ENCODE measurements around the gene HSPA12A. TPM values are rescaled to one million over a fixed set of nuclear protein-coding genes. Genes with fewer than 3 reads are reported as not detected.

Gene HSPA12A
- total RNA-seq, 2 experiments from 2014 or later: 0.05 to 0.18 TPM

DNA sequence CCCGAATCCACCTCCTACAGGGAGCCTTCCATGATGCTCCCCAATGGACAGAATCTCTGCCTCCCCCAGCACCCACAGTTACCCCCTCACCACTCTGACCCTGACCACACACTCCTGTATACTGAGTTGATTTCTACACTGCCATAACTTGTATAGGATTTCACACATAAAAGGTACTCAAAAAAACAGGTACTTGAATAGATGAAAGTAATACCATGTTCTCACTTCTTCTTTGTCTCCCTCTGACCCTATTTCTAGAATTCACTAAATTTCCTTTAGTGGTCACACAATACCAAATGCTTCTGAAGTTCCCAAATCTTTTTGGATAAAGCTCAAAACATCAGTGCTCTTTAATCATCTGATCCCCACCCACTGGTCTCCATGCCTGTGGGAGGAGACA is 45.4 kb downstream of the HSPA12A start:
- Mint-ChIP-seq H3K4me3 (no peak overlapping the region), H3K4me1 (no peaks in the 10 kb centered on the region), H3K36me3 (ENCODE audit: low read depth) (no peaks in the 10 kb centered on the region), H3K27ac (no peak overlapping the region), H3K27me3 (no peaks in the 10 kb centered on the region), H3K9me3 (no peaks in the 10 kb centered on the region)
- DNase-seq: no peak
- POLR2A ChIA-PET: no interaction called here
- CTCF ChIA-PET: no interaction called here

DNA sequence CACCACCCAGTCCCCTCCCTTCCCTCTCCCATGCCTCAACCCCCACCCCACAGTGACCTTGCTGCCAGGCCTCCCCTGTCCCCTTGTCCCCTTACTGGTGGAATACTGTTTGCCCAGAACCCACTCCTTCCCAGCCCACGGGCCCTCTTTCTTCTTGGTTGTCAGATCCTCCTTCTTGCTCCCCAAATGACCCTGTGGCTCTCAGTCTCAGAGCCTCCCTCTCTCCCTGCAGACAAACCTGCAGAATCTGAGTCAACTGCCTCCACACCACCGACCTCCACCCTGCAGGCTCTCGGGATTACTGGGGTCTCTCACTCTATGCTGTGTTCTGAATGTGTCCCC is 47.5 kb downstream of the HSPA12A start:
- H3K4me1 Mint-ChIP-seq: no peaks in the 10 kb centered on the region
- ChIA-PET POLR2A (no interaction called here), CTCF (no interaction called here)
- no peaks in the 10 kb centered on the region for H3K36me3 Mint-ChIP-seq (ENCODE audit: low read depth)
- DNase-seq: no peak
- no peaks in the 10 kb centered on the region for H3K27me3 Mint-ChIP-seq
- no peak overlapping the region for H3K4me3 Mint-ChIP-seq
- no peak overlapping the region for H3K27ac Mint-ChIP-seq
- no peaks in the 10 kb centered on the region for H3K9me3 Mint-ChIP-seq

DNA sequence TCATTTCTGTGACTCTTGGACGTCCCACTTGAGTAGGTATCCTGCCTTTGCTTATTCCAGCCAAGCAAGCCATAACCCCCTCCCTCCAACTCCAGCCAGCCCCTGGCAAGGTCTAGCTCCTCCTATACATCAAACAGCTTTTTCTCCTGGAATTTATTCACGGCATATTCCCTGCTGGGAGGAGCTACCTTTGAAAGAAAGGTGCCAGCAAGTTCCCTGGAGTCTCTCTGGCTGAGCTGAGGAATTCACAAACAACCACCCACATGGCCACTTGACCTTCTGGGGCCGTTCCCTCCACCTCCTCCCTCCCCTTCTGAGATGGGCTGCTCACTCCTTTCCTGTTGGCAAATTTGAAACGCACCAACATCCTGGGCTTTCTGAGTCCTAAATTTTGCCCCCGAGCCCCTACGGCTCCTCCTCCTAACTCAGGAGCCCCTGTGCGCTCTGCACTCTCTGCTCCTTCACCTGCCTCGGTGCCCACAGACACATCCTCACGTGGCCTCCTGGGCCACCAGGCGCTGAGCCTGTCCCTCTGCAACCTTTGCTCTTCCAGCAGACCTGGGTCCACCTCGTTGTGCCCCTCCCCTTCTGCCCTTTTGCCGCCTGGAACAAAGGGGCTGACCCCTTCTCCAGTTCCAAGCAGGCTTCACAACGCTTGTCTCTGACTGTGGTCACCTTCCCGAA is 48.0 kb downstream of the HSPA12A start:
- Mint-ChIP-seq H3K4me1 (no peaks in the 10 kb centered on the region), H3K9me3 (no peaks in the 10 kb centered on the region), H3K36me3 (ENCODE audit: low read depth) (no peaks in the 10 kb centered on the region), H3K4me3 (no peak overlapping the region), H3K27me3 (no peaks in the 10 kb centered on the region), H3K27ac (no peak overlapping the region)
- ChIA-PET CTCF (interaction anchor here (1.1 to 1.5 kb wide), 2 partner anchors 11 to 94 kb away, joined by 3 to 4 read pairs; no protein-coding TSS in a partner anchor), POLR2A (no interaction called here)
- no peak for DNase-seq

DNA sequence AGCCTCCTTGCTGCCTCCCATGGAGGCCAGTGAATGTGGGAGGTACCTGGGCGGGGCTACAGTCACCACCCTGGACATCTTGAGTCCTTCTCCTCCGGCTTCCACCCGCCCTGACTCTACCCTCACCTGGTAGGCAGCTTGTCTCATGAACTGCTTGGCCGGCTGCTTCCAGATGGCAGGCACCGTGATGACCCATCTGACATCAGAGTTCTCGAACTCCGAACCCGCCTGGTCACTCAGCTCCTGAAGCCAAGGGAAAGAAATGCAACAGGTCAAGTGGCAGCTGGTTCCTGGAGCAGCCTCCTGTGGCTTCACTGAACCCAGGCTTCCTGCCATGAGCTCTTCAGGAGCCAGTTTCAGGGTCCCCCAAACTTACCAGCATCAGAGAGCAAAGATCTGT is 50.1 kb downstream of the HSPA12A start:
- no peaks in the 10 kb centered on the region for H3K36me3 Mint-ChIP-seq (ENCODE audit: low read depth)
- no peaks in the 10 kb centered on the region for H3K27me3 Mint-ChIP-seq
- CTCF ChIA-PET: no interaction called here
- no peak overlapping the region for H3K4me3 Mint-ChIP-seq
- DNase-seq: no peak
- no peaks in the 10 kb centered on the region for H3K4me1 Mint-ChIP-seq
- H3K9me3 Mint-ChIP-seq: no peaks in the 10 kb centered on the region
- H3K27ac Mint-ChIP-seq: no peak overlapping the region
- POLR2A ChIA-PET: no interaction called here

DNA sequence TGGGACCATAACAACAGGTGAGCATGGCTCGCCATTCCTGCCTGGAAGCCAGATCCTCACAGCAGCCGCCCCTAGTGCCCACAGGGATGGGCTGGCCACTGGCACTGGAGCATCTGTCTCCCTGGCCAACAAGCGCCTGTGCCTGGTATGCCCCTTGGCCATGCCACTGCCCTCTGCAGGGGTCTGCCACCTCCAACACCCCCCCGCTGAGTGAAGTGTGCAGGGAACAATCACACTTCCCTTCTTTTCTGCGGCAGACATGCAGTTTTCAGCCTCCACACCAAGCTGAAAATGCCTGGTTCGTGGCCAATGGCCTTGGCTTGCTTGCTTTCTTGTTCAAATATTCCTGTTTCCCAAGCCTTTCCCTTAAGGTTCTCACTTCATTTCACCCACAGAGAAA is 50.7 kb downstream of the HSPA12A start:
- DNase-seq: no peak
- Mint-ChIP-seq H3K9me3 (no peaks in the 10 kb centered on the region), H3K36me3 (ENCODE audit: low read depth) (no peaks in the 10 kb centered on the region), H3K4me1 (no peaks in the 10 kb centered on the region), H3K27me3 (no peaks in the 10 kb centered on the region), H3K4me3 (no peak overlapping the region), H3K27ac (no peak overlapping the region)
- ChIA-PET POLR2A (no interaction called here), CTCF (no interaction called here)

DNA sequence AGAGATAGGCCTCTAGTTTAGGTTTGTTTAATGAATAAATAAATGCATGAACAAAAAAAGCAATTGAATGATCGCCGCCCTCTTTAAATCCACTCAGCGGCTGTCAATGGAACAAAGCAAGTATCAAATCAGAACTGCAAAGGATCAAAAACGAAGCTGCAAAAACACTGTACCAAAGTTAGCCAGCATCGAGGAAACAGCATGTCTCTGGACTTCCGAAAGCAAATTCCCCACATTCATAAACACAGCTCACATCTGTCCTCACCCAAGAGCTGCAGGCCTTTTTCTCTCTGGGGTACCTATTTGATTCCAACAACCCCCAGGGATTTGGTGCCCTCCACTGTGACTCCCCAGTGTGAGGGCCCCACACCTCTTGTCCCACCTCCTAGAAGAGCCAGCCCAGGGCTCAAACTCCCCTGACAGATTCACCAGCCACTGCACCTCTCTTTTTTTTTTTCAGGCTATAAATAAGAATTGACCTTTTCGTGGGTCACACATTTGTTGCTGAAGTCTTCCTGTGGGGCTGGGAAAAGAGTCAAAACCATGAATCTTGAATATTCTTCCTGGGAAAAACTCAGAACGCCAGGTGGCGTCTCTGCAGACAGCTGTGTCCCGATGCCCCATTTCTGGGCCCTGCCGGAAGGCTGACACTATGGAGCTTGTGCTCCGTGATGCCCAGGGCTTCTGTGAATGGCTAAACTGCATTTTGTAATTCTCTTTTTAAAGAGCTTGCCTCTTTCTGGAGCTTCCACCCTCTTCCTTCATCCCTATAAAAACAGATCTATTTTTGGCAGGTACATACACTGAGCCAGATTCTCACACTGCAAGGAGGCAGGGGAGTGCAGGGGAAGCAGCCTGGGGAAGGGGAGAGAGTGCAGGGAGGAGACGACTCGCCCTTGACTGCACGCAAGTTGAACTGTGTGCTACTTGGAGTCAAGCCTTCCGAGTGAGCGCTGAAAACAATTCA is 51.7 kb downstream of the HSPA12A start:
- no peaks in the 10 kb centered on the region for H3K9me3 Mint-ChIP-seq
- ChIA-PET POLR2A (no interaction called here), CTCF (interaction anchor here (0.7 kb wide), 1 partner anchor 295 kb away, joined by 3 read pairs; no protein-coding TSS in a partner anchor)
- H3K36me3 Mint-ChIP-seq (ENCODE audit: low read depth): no peaks in the 10 kb centered on the region
- no peak overlapping the region for H3K4me3 Mint-ChIP-seq
- no peak overlapping the region for H3K27ac Mint-ChIP-seq
- H3K27me3 Mint-ChIP-seq: no peaks in the 10 kb centered on the region
- no peaks in the 10 kb centered on the region for H3K4me1 Mint-ChIP-seq
- no peak for DNase-seq

DNA sequence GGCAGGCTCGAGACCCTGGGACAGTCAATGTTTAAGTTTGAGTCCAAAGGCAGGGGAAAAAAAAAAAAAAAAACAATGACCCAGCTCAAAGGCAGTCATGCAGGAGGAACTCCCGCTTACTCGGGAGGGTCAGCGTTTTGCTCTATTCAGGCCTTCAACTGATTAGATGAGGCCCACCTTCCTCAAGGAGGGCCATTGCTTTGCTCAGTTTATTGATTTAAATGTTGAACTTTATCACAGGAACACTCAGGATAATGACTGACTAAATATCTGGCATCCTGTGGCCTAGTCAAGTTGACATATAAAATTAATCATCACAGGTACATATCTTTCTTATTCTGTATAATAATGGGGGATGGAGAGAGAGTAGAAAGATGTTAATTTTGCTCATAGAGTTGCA is 52.6 kb downstream of the HSPA12A start:
- ChIA-PET POLR2A (no interaction called here), CTCF (interaction anchor here (1.1 kb wide), 1 partner anchor 97 kb away, joined by 3 read pairs; no protein-coding TSS in a partner anchor)
- Mint-ChIP-seq H3K4me3 (no peak overlapping the region), H3K9me3 (no peaks in the 10 kb centered on the region), H3K27me3 (no peaks in the 10 kb centered on the region), H3K27ac (no peak overlapping the region), H3K36me3 (ENCODE audit: low read depth) (no peaks in the 10 kb centered on the region), H3K4me1 (no peaks in the 10 kb centered on the region)
- DNase-seq: no peak

DNA sequence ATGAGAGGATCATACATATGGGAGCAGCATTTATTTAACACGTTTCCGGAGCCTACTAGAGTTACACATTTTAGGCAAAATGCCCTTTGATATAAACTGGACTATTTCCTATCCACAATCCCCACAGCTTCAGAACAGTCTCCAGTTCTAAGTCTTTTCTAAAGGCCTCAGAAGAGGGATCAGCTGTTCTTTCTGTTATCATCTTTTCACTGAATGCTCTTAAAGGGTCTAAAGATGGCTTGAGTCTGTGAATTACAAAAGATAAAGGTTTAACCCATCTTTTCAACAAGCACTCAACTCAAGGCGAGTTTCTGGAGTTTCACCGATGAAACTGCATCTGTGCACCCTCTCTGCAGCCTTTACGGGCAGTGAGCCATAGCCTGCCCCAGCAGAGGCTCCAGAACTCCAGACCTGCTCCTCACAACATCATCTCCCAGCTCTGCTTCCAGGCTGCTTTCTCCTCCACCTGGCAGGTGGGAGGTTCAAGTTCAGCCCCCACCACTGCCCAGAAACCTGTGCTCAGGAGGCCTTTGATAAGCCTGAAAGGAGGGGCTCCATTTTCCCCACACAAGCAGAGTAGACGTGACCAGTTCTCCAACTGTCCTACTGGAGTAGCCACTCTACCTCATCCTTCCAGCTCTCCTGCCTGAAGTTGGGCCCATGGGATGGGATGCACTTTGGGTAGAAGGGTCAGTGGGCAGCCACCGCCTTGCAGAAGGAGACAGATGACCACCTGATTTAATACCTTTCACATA is 53.4 kb downstream of the HSPA12A start:
- DNase-seq: no peak
- Mint-ChIP-seq H3K36me3 (ENCODE audit: low read depth) (no peaks in the 10 kb centered on the region), H3K27me3 (no peaks in the 10 kb centered on the region), H3K4me1 (no peaks in the 10 kb centered on the region), H3K27ac (no peak overlapping the region), H3K9me3 (no peaks in the 10 kb centered on the region), H3K4me3 (no peak overlapping the region)
- CTCF ChIA-PET: interaction anchor here (0.9 to 1.7 kb wide), 3 partner anchors 98 to 103 kb away, joined by 3 to 9 read pairs (median 4); no protein-coding TSS in a partner anchor
- POLR2A ChIA-PET: interaction anchor here (0.7 kb wide), 1 partner anchor 324 kb away, joined by 3 read pairs; no protein-coding TSS in a partner anchor

DNA sequence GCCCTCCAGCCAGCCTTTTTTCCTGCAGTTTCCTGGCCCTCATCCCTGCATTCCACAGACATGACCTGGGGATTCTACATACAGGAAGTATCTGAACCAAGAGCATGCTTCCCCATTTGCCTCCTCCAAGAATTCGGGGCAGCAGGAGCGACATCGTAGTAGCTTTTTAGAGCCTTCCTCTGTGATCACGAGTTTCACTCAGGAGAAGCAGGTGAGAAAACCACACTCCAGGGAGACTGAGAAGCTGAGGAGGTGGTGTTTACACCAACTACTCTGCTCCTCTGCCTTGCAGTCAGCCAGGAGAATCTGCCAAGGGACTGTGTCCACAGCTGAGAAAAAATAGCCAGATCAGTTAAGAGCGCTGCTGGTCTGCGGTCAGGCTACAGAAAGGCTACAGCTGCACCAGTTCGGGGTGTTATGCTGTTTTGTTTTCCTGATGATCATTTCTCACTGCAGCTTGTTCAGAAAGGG is 54.1 kb downstream of the HSPA12A start:
- no peaks in the 10 kb centered on the region for H3K4me1 Mint-ChIP-seq
- H3K27ac Mint-ChIP-seq: no peak overlapping the region
- H3K27me3 Mint-ChIP-seq: no peaks in the 10 kb centered on the region
- ChIA-PET POLR2A (interaction anchor here (0.7 kb wide), 1 partner anchor 323 kb away, joined by 3 read pairs; no protein-coding TSS in a partner anchor), CTCF (interaction anchor here (0.9 to 1.7 kb wide), 2 partner anchors 100 to 104 kb away, joined by 4 to 9 read pairs; no protein-coding TSS in a partner anchor)
- H3K36me3 Mint-ChIP-seq (ENCODE audit: low read depth): no peaks in the 10 kb centered on the region
- no peak overlapping the region for H3K4me3 Mint-ChIP-seq
- H3K9me3 Mint-ChIP-seq: no peaks in the 10 kb centered on the region
- DNase-seq: no peak

DNA sequence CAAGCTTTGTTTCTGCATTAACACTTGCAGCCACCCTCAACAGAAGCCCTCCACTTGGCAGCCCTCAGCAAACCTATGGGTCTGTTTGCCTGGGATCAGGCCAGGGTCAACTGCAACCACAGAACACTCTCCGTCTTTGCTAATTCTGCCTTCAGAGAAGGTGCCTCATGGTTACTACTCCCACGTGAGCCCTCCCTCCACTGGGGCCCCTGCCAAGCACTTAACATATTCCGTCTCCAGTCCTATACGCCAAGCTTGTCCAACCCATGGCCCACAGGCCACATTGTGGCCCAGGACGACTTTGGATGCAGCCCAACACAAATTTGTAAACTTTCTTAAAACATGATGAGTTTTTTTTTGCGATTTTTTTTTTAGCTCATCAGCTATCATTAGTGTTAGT is 54.7 kb downstream of the HSPA12A start:
- Mint-ChIP-seq H3K36me3 (ENCODE audit: low read depth) (no peaks in the 10 kb centered on the region), H3K4me1 (no peaks in the 10 kb centered on the region), H3K27ac (no peak overlapping the region), H3K4me3 (no peak overlapping the region), H3K9me3 (no peaks in the 10 kb centered on the region), H3K27me3 (no peaks in the 10 kb centered on the region)
- POLR2A ChIA-PET: no interaction called here
- CTCF ChIA-PET: interaction anchor here (0.7 to 1.7 kb wide), 2 partner anchors 100 to 487 kb away, joined by 3 to 9 read pairs; no protein-coding TSS in a partner anchor
- no peak for DNase-seq

DNA sequence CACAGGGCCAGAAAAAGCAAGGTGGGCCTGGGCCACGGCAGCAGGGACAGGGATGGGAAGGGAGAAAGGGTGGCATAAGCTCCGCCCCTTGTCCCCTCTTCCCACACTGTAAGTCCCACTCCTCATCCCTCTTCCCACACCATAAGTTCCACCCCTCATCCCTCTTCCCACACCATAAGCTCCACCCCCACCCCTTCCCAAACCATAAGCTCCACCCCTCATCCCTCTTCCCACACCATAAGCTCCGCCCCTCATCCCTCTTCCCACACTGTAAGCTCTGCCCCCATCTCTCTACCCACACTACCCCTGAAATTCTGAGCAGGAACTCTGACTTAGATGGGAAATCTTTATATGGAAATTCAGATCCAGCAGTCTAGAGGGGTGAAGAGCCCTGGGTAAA is 55.7 kb downstream of the HSPA12A start:
- Mint-ChIP-seq H3K4me3 (no peak overlapping the region), H3K9me3 (no peaks in the 10 kb centered on the region), H3K4me1 (peaks cover 1% of the 10 kb centered on the region), H3K27ac (no peak overlapping the region), H3K36me3 (ENCODE audit: low read depth) (no peaks in the 10 kb centered on the region), H3K27me3 (no peaks in the 10 kb centered on the region)
- no peak for DNase-seq
- ChIA-PET CTCF (interaction anchor here (0.6 kb wide), 1 partner anchor 31 kb away, joined by 6 read pairs; no protein-coding TSS in a partner anchor), POLR2A (no interaction called here)

DNA sequence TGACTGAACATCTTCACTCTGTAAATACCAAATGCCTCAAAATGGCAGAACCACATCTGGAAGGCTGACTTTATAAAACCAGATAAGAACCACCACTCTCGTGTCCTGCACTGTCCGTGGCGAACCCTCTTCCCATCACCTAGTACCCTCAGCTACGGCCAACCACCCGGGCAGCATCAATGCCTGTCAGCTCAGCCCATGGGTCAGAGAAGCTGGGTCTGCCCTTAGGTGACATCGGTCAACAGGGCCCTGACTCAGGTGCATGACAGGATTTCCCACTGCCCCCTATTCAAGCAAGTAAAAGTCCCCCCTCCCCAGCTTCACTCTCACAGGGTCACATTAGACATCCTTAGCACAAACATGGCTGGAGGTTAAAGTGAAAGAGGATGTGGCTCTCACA is 56.6 kb downstream of the HSPA12A start:
- Mint-ChIP-seq H3K27me3 (no peaks in the 10 kb centered on the region), H3K27ac (no peak overlapping the region), H3K36me3 (ENCODE audit: low read depth) (no peaks in the 10 kb centered on the region), H3K9me3 (no peaks in the 10 kb centered on the region), H3K4me1 (peaks cover 1% of the 10 kb centered on the region), H3K4me3 (no peak overlapping the region)
- CTCF ChIA-PET: interaction anchor here (1.4 kb wide), 1 partner anchor 102 kb away, joined by 8 read pairs; no protein-coding TSS in a partner anchor
- POLR2A ChIA-PET: no interaction called here
- DNase-seq: no peak

DNA sequence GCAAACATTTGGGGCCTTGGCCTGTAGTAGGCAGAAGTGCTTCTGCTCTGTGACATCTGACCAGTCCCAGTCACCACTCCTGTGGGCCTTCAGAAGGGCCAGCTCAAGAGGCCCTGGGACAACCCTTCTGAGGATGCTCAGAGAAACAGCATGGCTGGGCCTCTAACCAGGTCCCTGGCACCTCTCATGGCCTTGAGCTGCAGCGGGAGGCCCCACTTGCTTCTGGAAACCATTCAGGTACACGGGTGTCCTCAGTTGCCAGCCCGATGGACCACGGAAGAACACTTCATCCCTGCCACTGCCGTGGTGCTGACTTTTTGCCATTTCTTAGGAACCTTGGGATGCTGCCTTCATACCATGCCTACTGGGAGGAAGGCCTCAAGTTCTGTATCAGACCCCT is 57.6 kb downstream of the HSPA12A start:
- POLR2A ChIA-PET: no interaction called here
- Mint-ChIP-seq H3K27ac (no peak overlapping the region), H3K4me3 (no peak overlapping the region), H3K4me1 (peaks cover 1% of the 10 kb centered on the region), H3K27me3 (no peaks in the 10 kb centered on the region), H3K36me3 (ENCODE audit: low read depth) (no peaks in the 10 kb centered on the region), H3K9me3 (no peaks in the 10 kb centered on the region)
- CTCF ChIA-PET: interaction anchor here (0.8 to 4.3 kb wide), 3 partner anchors 35 to 103 kb away, joined by 3 to 64 read pairs (median 8); no protein-coding TSS in a partner anchor
- DNase-seq: no peak

Data from activated CD4-positive, alpha-beta memory T cell treated with anti-CD3 and anti-CD28 coated beads, Interleukin-2, amount 10 ng/mL, durations not matched to agents 7 days and 5 days (primary cell).